ENCODE results near the gene CDH24.
A peak's percentile ranks its signal among the peaks of the same experiment; 100 is the strongest.

The CDH24 gene

DNA sequence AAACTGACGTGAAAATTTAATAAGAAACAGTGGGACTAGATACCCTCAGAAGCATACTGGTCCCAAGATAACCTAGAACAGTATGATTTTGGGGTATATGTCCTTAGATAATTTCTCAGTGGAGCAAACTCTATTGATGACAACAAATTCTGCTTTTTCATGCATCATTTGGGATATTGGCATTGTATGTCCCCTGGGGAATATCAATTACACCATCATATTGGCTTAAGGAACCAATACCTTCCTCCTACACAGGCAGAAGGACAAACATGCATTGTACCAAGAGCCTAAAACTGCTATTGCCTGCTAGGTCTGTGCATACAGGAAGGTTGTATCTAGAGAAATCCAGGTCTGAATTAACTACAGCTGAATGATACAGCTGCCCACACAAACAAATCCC, 17.6 kb upstream of the CDH24 start:
- TF ChIP-seq CTCF (IDR thresholded peaks at IDR 0.05; ENCODE audit: low read depth, low read length) = no peak
- DNase-seq (ENCODE audit: extremely low read depth, low read depth) = no peak

DNA sequence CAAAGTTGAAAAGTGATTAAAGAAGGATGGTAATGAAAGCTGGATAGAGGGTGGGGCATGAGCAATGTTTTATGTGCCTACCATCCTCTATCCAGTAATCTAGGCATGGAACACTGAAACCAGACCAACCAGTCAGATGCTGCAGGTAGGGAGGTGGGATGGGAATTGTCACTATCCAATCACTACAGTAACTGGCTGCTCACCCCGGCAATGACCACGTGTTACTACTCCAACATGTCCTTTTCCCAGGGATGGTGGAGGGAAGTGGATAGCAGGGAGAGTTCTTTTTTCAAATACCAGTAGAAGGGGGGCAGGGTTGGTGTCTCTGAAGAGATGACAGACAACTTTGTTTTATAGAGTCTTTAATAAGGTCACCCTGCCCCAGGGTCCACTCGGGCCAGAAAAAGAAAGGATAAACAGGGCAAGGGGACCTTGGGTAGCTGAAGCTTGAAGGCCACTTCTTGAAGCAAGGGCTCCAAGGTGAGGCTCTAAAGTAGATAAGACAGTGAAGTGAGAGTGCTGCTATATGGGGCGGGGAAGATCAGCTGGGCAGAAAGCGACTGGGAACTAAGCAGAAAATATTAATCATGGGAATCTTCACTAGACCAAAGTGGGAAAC, 14.7 kb upstream of the CDH24 start:
- DNase-seq (ENCODE audit: extremely low read depth, low read depth) = no peak
- TF ChIP-seq CTCF (IDR thresholded peaks at IDR 0.05; ENCODE audit: low read depth, low read length) = no peak

- no peak; the same call in 1 of the 2 replicates for TF ChIP-seq CTCF (IDR thresholded peaks at IDR 0.05; ENCODE audit: low read depth, low read length)
- peak; percentile 91 for DNase-seq (ENCODE audit: extremely low read depth, low read depth)
Measured at GRCh38 chr14:23071244-23071920, 14.1 kb upstream of the CDH24 start.

DNA sequence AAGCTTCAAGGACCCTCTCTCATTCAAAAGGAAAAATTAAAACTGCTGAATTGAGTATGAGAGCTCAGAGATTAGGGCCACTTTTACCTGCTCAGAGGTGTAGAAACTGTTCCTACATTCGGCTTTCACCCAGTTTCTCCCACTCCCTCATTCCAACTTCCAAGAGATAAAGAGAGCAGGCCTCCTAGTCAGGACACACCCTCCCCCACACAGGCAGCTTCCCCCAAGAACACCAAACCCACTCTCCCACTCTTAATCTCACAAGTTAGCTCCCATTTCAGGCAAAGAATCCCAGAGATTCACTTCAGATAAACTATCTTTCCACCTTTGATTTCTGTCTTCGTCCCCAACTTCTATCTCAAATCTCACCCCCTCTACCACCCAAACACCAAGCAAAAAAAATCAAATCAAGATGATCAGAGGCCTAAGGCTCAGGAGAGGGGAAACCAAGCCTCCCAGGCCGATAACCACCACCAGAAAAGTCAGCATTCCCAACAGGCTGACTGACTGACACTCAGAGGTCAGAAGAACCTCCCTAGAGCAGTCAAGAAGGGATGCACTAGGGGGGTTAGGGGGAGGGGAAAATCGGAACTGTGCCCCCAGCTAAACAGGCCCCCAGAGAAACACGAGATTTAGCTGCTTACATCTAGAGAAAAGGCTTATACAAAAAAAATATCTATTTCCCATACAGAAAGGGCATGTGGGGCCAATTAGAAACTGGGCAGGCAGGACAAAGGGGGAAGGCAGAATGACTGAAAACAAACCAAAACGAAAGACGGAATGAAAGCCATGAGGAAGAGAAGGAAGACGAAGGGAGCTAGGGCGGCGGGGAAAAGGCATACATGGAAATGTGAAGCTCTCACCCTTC, 13.2 kb upstream of the CDH24 start:
- no peak for TF ChIP-seq CTCF (IDR thresholded peaks at IDR 0.05; ENCODE audit: low read depth, low read length)
- no peak for DNase-seq (ENCODE audit: extremely low read depth, low read depth)

DNA sequence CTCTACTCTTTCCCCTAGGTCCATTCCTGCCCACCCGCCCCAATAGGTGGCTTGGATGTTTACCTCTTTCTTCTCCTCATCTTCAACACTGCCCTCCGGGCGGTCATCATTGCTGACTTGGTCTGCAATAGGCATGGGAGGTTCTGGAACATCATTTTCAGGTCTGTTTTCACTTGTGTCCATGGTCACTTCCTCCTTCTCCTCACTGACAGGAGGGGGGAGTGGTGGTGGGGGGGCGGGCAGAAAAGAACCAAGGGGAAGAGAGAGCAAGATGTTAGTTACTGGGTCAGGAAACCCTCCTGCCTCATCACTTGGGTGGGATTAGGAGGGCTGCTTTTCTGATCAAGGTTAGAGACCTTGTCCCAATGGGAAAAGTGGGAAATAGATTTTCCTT, 12.1 kb upstream of the CDH24 start:
- DNase-seq (ENCODE audit: extremely low read depth, low read depth) = no peak
- TF ChIP-seq CTCF (IDR thresholded peaks at IDR 0.05; ENCODE audit: low read depth, low read length) = no peak

- DNase-seq (ENCODE audit: extremely low read depth, low read depth) = peak; percentile 83
- TF ChIP-seq CTCF (IDR thresholded peaks at IDR 0.05; ENCODE audit: low read depth, low read length) = peak; percentile 100
Measured at GRCh38 chr14:23068789-23069412, 11.6 kb upstream of the CDH24 start.

Data from AG09319 (cell line).